RWPE2 (cell line): Measurements from ENCODE around the gene ILK.

Experiments
- ATAC-seq: fragments of 200-7000 bp; cut with Tn5 transposase; 3 replicates; pipeline ENCODE4 v1.9.1; 2021; ENCODE audit warnings: low read depth
- DNase-seq: peaks from one replicate; pipeline ENCODE4 v3.0.0-alpha.2; 2020; ENCODE audit warnings: low spot score
- H3K27ac ChIP-seq: fragments of 450-650 bp; 2 replicates; pipeline ENCODE4 v1.5.1; 2017; ENCODE audit warnings: mild to moderate bottlenecking; ENCODE audit not compliant: poor library complexity, severe bottlenecking
- H3K27me3 ChIP-seq: fragments of 250-450 bp; sonication (Bioruptor Pico); 2 replicates; pipeline ENCODE4 v1.5.1; 2021; ENCODE audit warnings: mild to moderate bottlenecking, moderate library complexity; ENCODE audit not compliant: insufficient read depth, poor library complexity, severe bottlenecking
- H3K36me3 ChIP-seq: fragments of 250-450 bp; sonication (Bioruptor Pico); 2 replicates; pipeline ENCODE4 v1.5.1; 2020; ENCODE audit warnings: low read depth, mild to moderate bottlenecking, moderate library complexity
- H3K4me1 ChIP-seq: fragments of 250-450 bp; sonication (Bioruptor Pico); 2 replicates; pipeline ENCODE4 v1.5.1; 2021; ENCODE audit warnings: mild to moderate bottlenecking, moderate library complexity; ENCODE audit not compliant: insufficient read depth, poor library complexity, severe bottlenecking
- H3K4me3 ChIP-seq: fragments of 250-450 bp; sonication (Bioruptor Pico); 2 replicates; pipeline ENCODE4 v1.5.1; 2021; ENCODE audit warnings: mild to moderate bottlenecking, moderate library complexity; ENCODE audit not compliant: severe bottlenecking
- H3K9me3 ChIP-seq: fragments of 250-450 bp; sonication (Bioruptor Pico); 2 replicates; pipeline ENCODE4 v1.5.1; 2021; ENCODE audit warnings: mild to moderate bottlenecking, moderate library complexity; ENCODE audit not compliant: severe bottlenecking
- CTCF ChIP-seq: fragments of 450-650 bp; IDR thresholded peaks from one replicate; pipeline ENCODE4 v1.5.1; 2017; ENCODE audit warnings: mild to moderate bottlenecking, moderate library complexity; ENCODE audit not compliant: poor library complexity, severe bottlenecking

The ILK gene

GRCh38 chr11:6565325-6565724 lies 38.2 kb upstream of the ILK start:
- ATAC-seq, result no peak

GRCh38 chr11:6565988-6566703 lies 37.4 kb upstream of the ILK start:
- H3K4me3 ChIP-seq, result no peak overlapping the region
- no peaks in the 10 kb centered on the region for H3K27me3 ChIP-seq
- H3K27ac ChIP-seq, result no peak overlapping the region
- no peaks in the 10 kb centered on the region for H3K4me1 ChIP-seq
- H3K36me3 ChIP-seq, result no peaks in the 10 kb centered on the region
- ATAC-seq (0 out of 3 replicates have a peak, but pooled peaks have one; percentile 9), DNase-seq (no peak)
- H3K9me3 ChIP-seq, result no peaks in the 10 kb centered on the region
- TF ChIP-seq CTCF, result no peak

More at GRCh38 chr11:6565325-6565724, 38.2 kb upstream of the ILK start:
- no peak for TF ChIP-seq CTCF
- H3K9me3 ChIP-seq, result no peaks in the 10 kb centered on the region
- no peak overlapping the region for H3K27ac ChIP-seq
- no peaks in the 10 kb centered on the region for H3K27me3 ChIP-seq
- H3K36me3 ChIP-seq, result no peaks in the 10 kb centered on the region
- no peak for DNase-seq
- no peaks in the 10 kb centered on the region for H3K4me1 ChIP-seq
- no peak overlapping the region for H3K4me3 ChIP-seq

GRCh38 chr11:6566704-6567370 lies 36.7 kb upstream of the ILK start:
- Histone ChIP-seq H3K27me3 (no peaks in the 10 kb centered on the region), H3K9me3 (no peaks in the 10 kb centered on the region), H3K36me3 (no peaks in the 10 kb centered on the region), H3K4me1 (no peaks in the 10 kb centered on the region), H3K4me3 (no peak overlapping the region), H3K27ac (no peak overlapping the region)
- ATAC-seq (no peak), DNase-seq (no peak)
- no peak for TF ChIP-seq CTCF

- DNase-seq, result no peak
- no peak overlapping the region for H3K4me3 ChIP-seq
- ATAC-seq, result no peak
- H3K27me3 ChIP-seq, result no peaks in the 10 kb centered on the region
- no peak overlapping the region for H3K27ac ChIP-seq
- H3K36me3 ChIP-seq, result no peaks in the 10 kb centered on the region
- no peaks in the 10 kb centered on the region for H3K4me1 ChIP-seq
- no peaks in the 10 kb centered on the region for H3K9me3 ChIP-seq
- TF ChIP-seq CTCF, result no peak
Measured at GRCh38 chr11:6567371-6567745, 36.2 kb upstream of the ILK start.
